Parathyroid adenoma (tissue), 2 donors: Measurements from ENCODE around the gene POC1A.
"Not testable (repeated sequence)": the region's sequence is repeated elsewhere in the genome, so short reads cannot be mapped to it uniquely, and the experiment has no call there.

Source experiments
- H2AFZ ChIP-seq: fragments of 300-600 bp; sonication (generic); one replicate; pipeline ENCODE4 v1.7.0; 2017; ENCODE audit warnings: antibody characterized with exemption, mild to moderate bottlenecking
- H3K27ac ChIP-seq: fragments of 300-600 bp; sonication (generic); one replicate; pipeline ENCODE4 v1.7.0; 2017
- H3K27me3 ChIP-seq: fragments of 300-600 bp; sonication (generic); one replicate; pipeline ENCODE4 v1.7.0; 2017; ENCODE audit warnings: low read length; ENCODE audit not compliant: control insufficient read depth, insufficient read depth
- H3K36me3 ChIP-seq: fragments of 300-600 bp; sonication (generic); one replicate; pipeline ENCODE4 v1.7.0; 2017; ENCODE audit warnings: low read length; ENCODE audit not compliant: control insufficient read depth, insufficient read depth
- H3K4me1 ChIP-seq: fragments of 300-600 bp; sonication (generic); one replicate; pipeline ENCODE4 v1.7.0; 2017; ENCODE audit warnings: control low read depth
- H3K4me2 ChIP-seq: fragments of 300-600 bp; sonication (generic); one replicate; pipeline ENCODE4 v1.7.0; 2017; ENCODE audit warnings: low read length
- H3K4me3 ChIP-seq: fragments of 300-600 bp; sonication (generic); one replicate; pipeline ENCODE4 v1.7.0; 2017; ENCODE audit warnings: low read depth, low read length
- H3K79me2 ChIP-seq: fragments of 300-600 bp; sonication (generic); one replicate; pipeline ENCODE4 v1.7.0; 2017; ENCODE audit warnings: control low read depth
- H3K9ac ChIP-seq: fragments of 300-600 bp; sonication (generic); one replicate; pipeline ENCODE4 v1.7.0; 2017; ENCODE audit warnings: mild to moderate bottlenecking
- H3K9me3 ChIP-seq: fragments of 300-600 bp; sonication (generic); one replicate; pipeline ENCODE4 v1.7.0; 2017; ENCODE audit warnings: low read length; ENCODE audit not compliant: control insufficient read depth
- TF ChIP-seq, protein P1 (sequence below): fragments of 300-600 bp; sonication (generic); IDR thresholded peaks from one replicate; pipeline ENCODE4 v1.7.0; 2017; ENCODE audit warnings: antibody characterized with exemption, mild to moderate bottlenecking
- donor health status: primary hyperparathyroidism.

The POC1A gene

DNA sequence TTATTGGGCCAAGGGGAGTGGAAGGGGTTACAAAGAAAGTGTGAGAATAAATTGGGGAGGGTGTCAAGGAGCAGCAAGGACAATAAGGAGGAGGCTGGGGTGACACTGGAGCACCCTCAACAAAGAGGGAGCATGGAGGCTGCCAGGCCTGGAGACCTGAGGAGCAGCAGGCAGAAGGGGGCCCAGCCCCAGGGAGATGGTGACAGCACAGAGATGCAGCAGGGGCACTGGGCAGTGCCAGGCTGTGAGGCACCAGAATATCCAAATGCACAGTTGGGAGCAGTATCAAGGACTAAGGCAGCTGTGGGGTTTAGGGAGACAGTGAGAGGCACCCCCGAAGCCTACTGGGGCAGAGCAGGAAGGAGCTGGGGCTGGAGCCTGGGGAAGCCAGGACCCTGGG is 24.3 kb upstream of the POC1A start:
- Histone ChIP-seq H3K36me3 (no peaks in the 10 kb centered on the region), H3K79me2 (no peaks in the 10 kb centered on the region), H3K9ac (no peak overlapping the region), H3K4me1 (peaks cover 17% of the 10 kb centered on the region), H3K4me3 (no peak overlapping the region), H3K27me3 (no peaks in the 10 kb centered on the region), H2AFZ (no peak overlapping the region), H3K4me2 (no peak overlapping the region), H3K27ac (no peak overlapping the region), H3K9me3 (no peaks in the 10 kb centered on the region)
- TF ChIP-seq, protein P1, sequence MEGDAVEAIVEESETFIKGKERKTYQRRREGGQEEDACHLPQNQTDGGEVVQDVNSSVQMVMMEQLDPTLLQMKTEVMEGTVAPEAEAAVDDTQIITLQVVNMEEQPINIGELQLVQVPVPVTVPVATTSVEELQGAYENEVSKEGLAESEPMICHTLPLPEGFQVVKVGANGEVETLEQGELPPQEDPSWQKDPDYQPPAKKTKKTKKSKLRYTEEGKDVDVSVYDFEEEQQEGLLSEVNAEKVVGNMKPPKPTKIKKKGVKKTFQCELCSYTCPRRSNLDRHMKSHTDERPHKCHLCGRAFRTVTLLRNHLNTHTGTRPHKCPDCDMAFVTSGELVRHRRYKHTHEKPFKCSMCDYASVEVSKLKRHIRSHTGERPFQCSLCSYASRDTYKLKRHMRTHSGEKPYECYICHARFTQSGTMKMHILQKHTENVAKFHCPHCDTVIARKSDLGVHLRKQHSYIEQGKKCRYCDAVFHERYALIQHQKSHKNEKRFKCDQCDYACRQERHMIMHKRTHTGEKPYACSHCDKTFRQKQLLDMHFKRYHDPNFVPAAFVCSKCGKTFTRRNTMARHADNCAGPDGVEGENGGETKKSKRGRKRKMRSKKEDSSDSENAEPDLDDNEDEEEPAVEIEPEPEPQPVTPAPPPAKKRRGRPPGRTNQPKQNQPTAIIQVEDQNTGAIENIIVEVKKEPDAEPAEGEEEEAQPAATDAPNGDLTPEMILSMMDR: no peak

DNA sequence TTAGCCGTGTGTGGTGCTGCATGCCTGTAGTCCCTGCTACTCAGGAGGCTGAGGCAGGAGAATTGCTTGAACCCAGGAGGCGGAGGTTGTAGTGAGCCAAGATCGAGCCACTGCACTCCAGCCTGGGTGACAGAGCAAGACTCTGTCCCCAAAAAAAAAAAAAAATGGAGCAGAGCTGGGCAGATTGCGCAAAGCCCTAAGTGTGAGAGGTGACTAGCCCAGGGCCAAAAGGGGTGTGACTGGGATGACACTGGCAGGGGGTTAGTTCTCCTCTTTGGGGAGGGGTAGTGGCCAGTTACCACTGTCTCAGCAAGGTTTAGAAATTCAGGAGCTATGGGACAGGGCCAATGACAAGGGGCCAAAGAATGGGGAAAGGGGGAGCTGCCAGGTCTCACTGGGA is 23.9 kb upstream of the POC1A start:
- peaks cover 17% of the 10 kb centered on the region for H3K4me1 ChIP-seq
- not testable (repeated sequence) for H3K9ac ChIP-seq

DNA sequence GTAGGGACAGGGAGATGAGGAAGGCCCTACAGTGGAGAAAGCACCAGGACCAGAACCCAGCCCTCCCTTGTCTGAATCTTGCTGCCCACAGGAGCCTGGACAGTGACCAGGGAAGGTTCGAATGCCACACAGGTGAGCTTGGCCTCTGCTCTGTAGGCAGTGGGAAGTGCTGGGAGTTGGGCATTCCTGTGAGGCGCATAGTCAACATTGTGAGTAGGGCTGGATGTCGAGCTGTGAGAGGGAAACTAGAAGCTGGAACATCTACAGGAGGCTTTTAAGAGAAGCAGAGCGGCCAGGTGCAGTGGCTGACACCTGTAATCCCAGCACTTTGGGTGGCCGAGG is 23.4 kb upstream of the POC1A start:
- Histone ChIP-seq H3K9ac (no peak overlapping the region), H3K79me2 (no peaks in the 10 kb centered on the region), H3K27ac (no peak overlapping the region), H3K27me3 (no peaks in the 10 kb centered on the region), H3K4me1 (peaks cover 17% of the 10 kb centered on the region), H3K4me3 (no peak overlapping the region), H3K4me2 (no peak overlapping the region), H3K9me3 (no peaks in the 10 kb centered on the region), H2AFZ (no peak overlapping the region), H3K36me3 (no peaks in the 10 kb centered on the region)
- TF ChIP-seq, protein P1: no peak

More for the DNA sequence above, 23.9 kb upstream of the POC1A start:
- H3K9me3 ChIP-seq, H3K36me3 ChIP-seq, H3K4me3 ChIP-seq, H3K27ac ChIP-seq, H3K79me2 ChIP-seq, H3K4me2 ChIP-seq, H2AFZ ChIP-seq, H3K27me3 ChIP-seq: not testable (repeated sequence)

DNA sequence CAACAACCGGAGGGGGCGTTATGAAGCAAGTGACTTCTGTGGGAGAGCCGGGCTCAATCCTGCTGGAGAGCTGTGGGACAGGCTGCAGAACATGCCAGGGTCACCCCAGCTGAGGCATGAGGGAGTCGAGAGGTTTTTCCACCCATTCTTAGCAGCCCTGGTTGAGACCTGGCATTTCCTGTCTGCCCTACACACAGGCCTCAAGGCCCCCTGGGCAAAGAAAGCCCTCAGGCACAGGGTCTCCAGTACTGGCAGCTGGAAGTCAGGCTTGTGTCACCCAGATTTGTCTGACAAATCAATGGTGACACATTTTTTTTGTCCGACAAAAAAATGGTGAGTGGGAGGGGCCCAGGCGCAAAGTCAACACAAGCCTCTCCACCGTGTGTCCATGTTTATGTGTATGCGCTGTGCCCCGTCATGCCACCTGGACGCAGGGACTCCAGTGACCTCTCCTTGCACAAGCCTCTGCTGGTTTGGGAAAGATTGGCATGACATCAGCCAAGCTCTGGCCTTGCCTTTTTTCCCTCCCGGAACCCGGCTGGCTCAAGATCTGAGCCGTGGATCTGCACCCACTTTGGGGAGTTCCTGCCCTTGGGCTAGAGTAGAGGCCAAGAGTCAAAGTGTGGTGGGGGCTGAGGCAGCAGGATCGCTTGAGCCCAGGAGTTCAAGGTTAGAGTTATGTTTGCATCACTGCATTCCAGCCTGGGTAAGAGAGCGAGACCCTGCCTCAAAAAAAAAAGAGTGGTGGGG is 22.9 kb upstream of the POC1A start:
- Histone ChIP-seq H3K27ac (no peak overlapping the region), H3K36me3 (no peaks in the 10 kb centered on the region), H3K4me3 (no peak overlapping the region), H3K4me1 (peaks cover 11% of the 10 kb centered on the region), H3K9me3 (no peaks in the 10 kb centered on the region), H3K27me3 (no peaks in the 10 kb centered on the region), H3K79me2 (no peaks in the 10 kb centered on the region), H3K4me2 (no peak overlapping the region), H3K9ac (no peak overlapping the region), H2AFZ (peak overlapping the region; percentile 8)
- TF ChIP-seq, protein P1: no peak

DNA sequence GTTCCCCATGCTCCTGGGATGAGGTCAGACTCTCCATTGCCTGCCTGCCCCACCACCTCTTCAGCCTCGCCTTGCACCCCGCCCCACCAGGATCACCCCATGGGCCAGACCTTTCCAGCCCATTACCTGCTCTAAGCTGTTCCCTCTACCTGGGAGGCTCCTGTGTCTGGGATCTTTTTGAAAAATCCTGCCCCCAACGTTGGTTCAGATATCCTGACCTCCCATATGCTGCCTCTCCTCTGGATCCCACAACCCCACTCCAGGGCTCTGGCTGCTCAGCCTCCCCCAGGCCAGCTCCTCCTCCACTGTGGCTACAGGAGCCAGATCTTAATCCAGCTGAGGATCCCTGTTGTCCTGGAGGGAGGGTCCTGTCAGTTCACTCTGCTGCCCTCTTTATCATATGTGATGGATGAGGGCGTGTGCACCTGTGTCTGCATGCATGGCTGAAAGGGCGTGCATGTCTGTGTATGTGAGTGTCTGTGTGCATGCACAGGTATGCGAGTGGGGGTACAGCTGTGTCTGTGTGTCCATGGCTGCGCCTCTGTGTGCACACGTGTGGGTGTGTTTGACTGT is 22.0 kb upstream of the POC1A start:
- Histone ChIP-seq H3K9ac (no peak overlapping the region), H3K4me3 (no peak overlapping the region), H3K27ac (no peak overlapping the region), H3K27me3 (no peaks in the 10 kb centered on the region), H3K9me3 (no peaks in the 10 kb centered on the region), H3K79me2 (no peaks in the 10 kb centered on the region), H2AFZ (no peak overlapping the region), H3K4me2 (no peak overlapping the region), H3K36me3 (no peaks in the 10 kb centered on the region), H3K4me1 (peaks cover 3% of the 10 kb centered on the region)
- TF ChIP-seq, protein P1: no peak
